BJ (cell line): Measurements from ENCODE around the gene PTMA. TPM values are rescaled to one million over a fixed set of nuclear protein-coding genes. Genes with fewer than 3 reads are reported as not detected.

ENCODE experiments used
- CTCF ChIA-PET: fragments of 350-600 bp; formaldehyde crosslinking; extraction: SDS; loops from one replicate; lab custom pipeline; 2021; ENCODE audit warnings: antibody characterized with exemption, inconsistent platforms; lab: Yijun Ruan, JAX
- POLR2A ChIA-PET: fragments of 300-600 bp; sonication (Branson Sonifier 250); formaldehyde crosslinking; extraction: SDS; loops from one replicate; lab custom pipeline; 2021; ENCODE audit warnings: antibody characterized with exemption; lab: Charles Lee
- DNase-seq: peaks from one replicate; pipeline ENCODE4 v3.0.0-alpha.2; 2011; ENCODE audit warnings: low read depth
- H3K27me3 ChIP-seq: 2 replicates; pipeline ENCODE4 v1.6.0; 2011; ENCODE audit warnings: low read length; ENCODE audit not compliant: control insufficient read depth, insufficient read depth
- H3K36me3 ChIP-seq: 2 replicates; pipeline ENCODE4 v1.5.1; 2011; ENCODE audit warnings: low read length; ENCODE audit not compliant: control insufficient read depth, insufficient read depth
- H3K4me3 ChIP-seq: 2 replicates; pipeline ENCODE4 v1.5.1; 2011; ENCODE audit warnings: low read depth, mild to moderate bottlenecking, control low read depth, low read length
- polyA plus RNA-seq: library from polyadenylated mRNA; depleted of rRNA; stranded (reverse); fragments of >200 nt; gene quantifications from 2 replicates; pipeline ENCODE4 v1.2.3, GENCODE V29; 2011
- TF ChIP-seq, protein P1 (sequence below): IDR thresholded peaks from 2 replicates; pipeline ENCODE4 v1.5.1; 2011; ENCODE audit warnings: low read depth, mild to moderate bottlenecking, control low read depth, inconsistent platforms, low read length, moderate library complexity; ENCODE audit not compliant: insufficient read depth

PTMA gene
- polyA plus RNA-seq, 1 experiment: 363 TPM

DNA sequence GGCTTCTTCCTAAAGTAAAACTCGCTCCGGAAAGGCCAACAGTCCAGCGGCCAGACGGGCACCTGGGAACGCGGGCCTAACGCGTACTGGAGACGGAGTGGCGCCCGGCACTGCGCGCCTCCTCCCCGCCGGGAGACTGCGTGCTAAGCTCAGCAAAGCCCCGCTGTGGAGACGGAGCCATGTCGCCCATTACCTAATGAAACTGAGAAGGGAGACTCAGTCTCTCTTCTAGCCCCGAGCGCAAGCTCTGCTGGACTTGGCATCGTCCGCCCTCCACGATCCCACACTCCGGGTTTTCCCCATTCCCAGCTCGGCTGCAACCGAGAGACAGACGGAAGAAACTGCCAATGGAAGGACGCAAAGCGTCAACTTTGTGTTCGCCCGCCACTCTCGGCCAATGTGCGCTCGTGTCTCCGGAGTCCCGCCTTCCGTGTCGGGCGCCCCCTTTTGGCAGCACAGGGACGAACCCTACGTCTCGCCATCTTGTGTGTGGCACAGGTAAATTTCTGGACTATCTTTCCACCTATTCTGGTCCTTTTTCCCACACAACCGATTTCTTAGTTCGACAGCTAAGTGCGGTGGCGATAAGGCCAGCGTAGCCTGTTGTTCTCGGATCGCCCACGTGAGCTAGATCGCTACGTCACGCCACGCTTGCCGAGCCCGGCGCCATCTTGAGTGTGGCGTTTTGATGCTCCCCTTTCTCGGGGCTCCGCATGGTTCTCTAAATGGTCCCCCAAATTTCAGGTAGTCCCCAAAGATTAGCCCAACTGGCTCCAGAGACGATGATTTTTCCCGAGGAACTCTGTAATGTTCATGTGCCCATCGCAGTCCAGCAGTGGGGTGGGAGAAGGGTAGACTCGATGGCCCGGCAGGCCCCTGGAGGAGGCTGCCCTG lies 1.3 kb upstream of the PTMA start:
- TF ChIP-seq, protein P1, sequence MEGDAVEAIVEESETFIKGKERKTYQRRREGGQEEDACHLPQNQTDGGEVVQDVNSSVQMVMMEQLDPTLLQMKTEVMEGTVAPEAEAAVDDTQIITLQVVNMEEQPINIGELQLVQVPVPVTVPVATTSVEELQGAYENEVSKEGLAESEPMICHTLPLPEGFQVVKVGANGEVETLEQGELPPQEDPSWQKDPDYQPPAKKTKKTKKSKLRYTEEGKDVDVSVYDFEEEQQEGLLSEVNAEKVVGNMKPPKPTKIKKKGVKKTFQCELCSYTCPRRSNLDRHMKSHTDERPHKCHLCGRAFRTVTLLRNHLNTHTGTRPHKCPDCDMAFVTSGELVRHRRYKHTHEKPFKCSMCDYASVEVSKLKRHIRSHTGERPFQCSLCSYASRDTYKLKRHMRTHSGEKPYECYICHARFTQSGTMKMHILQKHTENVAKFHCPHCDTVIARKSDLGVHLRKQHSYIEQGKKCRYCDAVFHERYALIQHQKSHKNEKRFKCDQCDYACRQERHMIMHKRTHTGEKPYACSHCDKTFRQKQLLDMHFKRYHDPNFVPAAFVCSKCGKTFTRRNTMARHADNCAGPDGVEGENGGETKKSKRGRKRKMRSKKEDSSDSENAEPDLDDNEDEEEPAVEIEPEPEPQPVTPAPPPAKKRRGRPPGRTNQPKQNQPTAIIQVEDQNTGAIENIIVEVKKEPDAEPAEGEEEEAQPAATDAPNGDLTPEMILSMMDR: peak; percentile 95
- ChIA-PET POLR2A (interaction anchor here (1.5 kb wide), 1 partner anchor 8 kb away, joined by 3 read pairs; no protein-coding TSS in a partner anchor), CTCF (interaction anchor here (0.6 to 4.8 kb wide), 20 partner anchors 7 to 144 kb away, joined by 3 to 90 read pairs (median 5); no protein-coding TSS in a partner anchor)
- peak; percentile 81 for DNase-seq
- Histone ChIP-seq H3K36me3 (peaks cover 2% of the 10 kb centered on the region), H3K27me3 (no peaks in the 10 kb centered on the region), H3K4me3 (peak overlapping the region; percentile 58)

- CTCF ChIA-PET: interaction anchor here (0.6 to 4.3 kb wide), 14 partner anchors 9 to 74 kb away, joined by 3 to 90 read pairs (median 6); no protein-coding TSS in a partner anchor
- H3K4me3 ChIP-seq: peak overlapping the region; percentile 32
- H3K27me3 ChIP-seq: no peaks in the 10 kb centered on the region
- DNase-seq: no peak
- peaks cover 8% of the 10 kb centered on the region for H3K36me3 ChIP-seq
- POLR2A ChIA-PET: interaction anchor here (1.5 kb wide), 1 partner anchor 8 kb away, joined by 3 read pairs; no protein-coding TSS in a partner anchor
- TF ChIP-seq, protein P1: no peak
These were observed 749 bp upstream of the PTMA start for GRCh38 chr2:231707625-231707926.

GRCh38 chr2:231708773-231709635 lies 679 bp downstream of the PTMA start:
- TF ChIP-seq, protein P1: 0 out of 2 replicates have a peak, but pooled peaks have one; percentile 3
- ChIA-PET CTCF (interaction anchor here (0.9 to 4.3 kb wide), 11 partner anchors 12 to 108 kb away, joined by 3 to 90 read pairs (median 5); no protein-coding TSS in a partner anchor), POLR2A (interaction anchor here (1.0 to 1.4 kb wide), 3 partner anchors 14 to 42 kb away, joined by 3 to 6 read pairs (median 4); no protein-coding TSS in a partner anchor)
- H3K27me3 ChIP-seq: no peaks in the 10 kb centered on the region
- H3K4me3 ChIP-seq: peak overlapping the region; percentile 92
- no peak for DNase-seq
- H3K36me3 ChIP-seq: peaks cover 8% of the 10 kb centered on the region

DNA sequence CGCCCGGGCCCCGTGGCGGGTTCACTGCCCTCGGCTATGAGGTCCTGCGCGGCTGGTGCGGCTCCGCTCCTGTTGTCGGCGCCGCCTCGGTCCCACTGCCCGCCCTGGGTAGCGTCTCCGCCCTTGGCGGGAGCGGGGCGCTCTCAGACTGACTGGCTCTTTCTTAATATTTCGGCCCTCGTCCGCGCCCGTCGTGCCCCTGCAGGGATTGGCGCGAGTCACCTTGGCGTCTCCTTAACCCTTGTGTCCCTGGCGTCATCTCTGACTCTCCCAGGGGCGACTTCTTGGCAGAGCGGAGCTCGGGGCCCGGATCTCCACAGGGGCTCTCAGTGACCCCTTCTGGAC lies 1.3 kb downstream of the PTMA start:
- CTCF ChIA-PET: interaction anchor here (0.6 to 4.3 kb wide), 18 partner anchors 13 to 911 kb away, joined by 3 to 90 read pairs (median 4); partner anchors contain the start of gene NCL
- no peaks in the 10 kb centered on the region for H3K27me3 ChIP-seq
- H3K36me3 ChIP-seq: peaks cover 10% of the 10 kb centered on the region
- TF ChIP-seq, protein P1: no peak
- POLR2A ChIA-PET: interaction anchor here (0.6 to 1.3 kb wide), 2 partner anchors 26 to 37 kb away, joined by 3 to 15 read pairs; no protein-coding TSS in a partner anchor
- DNase-seq: no peak
- peak overlapping the region; percentile 92 for H3K4me3 ChIP-seq
